ENCODE data around the gene TMEM165.

The TMEM165 gene

GRCh38 chr4:55447831-55448230 lies 52.1 kb downstream of the TMEM165 start:
- Histone ChIP-seq H3K9ac (ENCODE audit: low read length) (no peak overlapping the region), H3K27me3 (ENCODE audit: low read depth, low read length) (no peaks in the 10 kb centered on the region), H3K4me1 (ENCODE audit: low read length) (no peaks in the 10 kb centered on the region), H3K9me3 (ENCODE audit: insufficient read depth, low read length) (no peaks in the 10 kb centered on the region), H3K4me2 (ENCODE audit: low read length) (no peak overlapping the region), H3K79me2 (ENCODE audit: low read length) (no peaks in the 10 kb centered on the region), H4K20me1 (ENCODE audit: insufficient read depth, low read length) (no peaks in the 10 kb centered on the region), H2AFZ (ENCODE audit: low read depth, low read length) (no peak overlapping the region), H3K4me3 (ENCODE audit: low read length) (no peak overlapping the region), H3K36me3 (replicated peaks; ENCODE audit: low read depth, low read length) (peaks cover 37% of the 10 kb centered on the region), H3K27ac (ENCODE audit: low read length) (no peak overlapping the region)
- TF ChIP-seq CTCF (IDR thresholded peaks at IDR 0.05; ENCODE audit: low read depth, low read length) (no peak), EZH2phosphoT487 (IDR thresholded peaks at IDR 0.05; ENCODE audit: low read depth) (no peak)

- no peaks in the 10 kb centered on the region for H3K4me1 ChIP-seq (ENCODE audit: low read length)
- no peak overlapping the region for H3K9ac ChIP-seq (ENCODE audit: low read length)
- H3K36me3 ChIP-seq (replicated peaks; ENCODE audit: low read depth, low read length), result peaks cover 33% of the 10 kb centered on the region
- no peaks in the 10 kb centered on the region for H3K27me3 ChIP-seq (ENCODE audit: low read depth, low read length)
- H4K20me1 ChIP-seq (ENCODE audit: insufficient read depth, low read length), result no peaks in the 10 kb centered on the region
- H3K79me2 ChIP-seq (ENCODE audit: low read length), result no peaks in the 10 kb centered on the region
- no peak for TF ChIP-seq CTCF (IDR thresholded peaks at IDR 0.05; ENCODE audit: low read depth, low read length)
- TF ChIP-seq EZH2phosphoT487 (IDR thresholded peaks at IDR 0.05; ENCODE audit: low read depth), result no peak
- H3K4me2 ChIP-seq (ENCODE audit: low read length), result no peak overlapping the region
- H3K4me3 ChIP-seq (ENCODE audit: low read length), result no peak overlapping the region
- H3K9me3 ChIP-seq (ENCODE audit: insufficient read depth, low read length), result no peaks in the 10 kb centered on the region
- no peak overlapping the region for H2AFZ ChIP-seq (ENCODE audit: low read depth, low read length)
- no peak overlapping the region for H3K27ac ChIP-seq (ENCODE audit: low read length)
Observed at GRCh38 chr4:55450566-55450965, 54.8 kb downstream of the TMEM165 start.

- TF ChIP-seq CTCF (IDR thresholded peaks at IDR 0.05; ENCODE audit: low read depth, low read length), result no peak
- H3K27me3 ChIP-seq (ENCODE audit: low read depth, low read length), result no peaks in the 10 kb centered on the region
- no peaks in the 10 kb centered on the region for H3K9me3 ChIP-seq (ENCODE audit: insufficient read depth, low read length)
- no peak overlapping the region for H3K27ac ChIP-seq (ENCODE audit: low read length)
- no peaks in the 10 kb centered on the region for H3K4me1 ChIP-seq (ENCODE audit: low read length)
- no peak overlapping the region for H3K4me3 ChIP-seq (ENCODE audit: low read length)
- H3K36me3 ChIP-seq (replicated peaks; ENCODE audit: low read depth, low read length), result peaks cover 8% of the 10 kb centered on the region
- no peak overlapping the region for H3K4me2 ChIP-seq (ENCODE audit: low read length)
- no peaks in the 10 kb centered on the region for H3K79me2 ChIP-seq (ENCODE audit: low read length)
- H3K9ac ChIP-seq (ENCODE audit: low read length), result no peak overlapping the region
- no peaks in the 10 kb centered on the region for H4K20me1 ChIP-seq (ENCODE audit: insufficient read depth, low read length)
- H2AFZ ChIP-seq (ENCODE audit: low read depth, low read length), result no peak overlapping the region
Observed at GRCh38 chr4:55458164-55458563, 62.4 kb downstream of the TMEM165 start.

GRCh38 chr4:55458611-55459010 lies 62.9 kb downstream of the TMEM165 start:
- Histone ChIP-seq H3K9me3 (ENCODE audit: insufficient read depth, low read length) (no peaks in the 10 kb centered on the region), H2AFZ (ENCODE audit: low read depth, low read length) (no peak overlapping the region), H4K20me1 (ENCODE audit: insufficient read depth, low read length) (no peaks in the 10 kb centered on the region), H3K9ac (ENCODE audit: low read length) (no peak overlapping the region), H3K4me3 (ENCODE audit: low read length) (no peak overlapping the region), H3K27me3 (ENCODE audit: low read depth, low read length) (no peaks in the 10 kb centered on the region), H3K27ac (ENCODE audit: low read length) (no peak overlapping the region), H3K36me3 (replicated peaks; ENCODE audit: low read depth, low read length) (peaks cover 8% of the 10 kb centered on the region), H3K4me1 (ENCODE audit: low read length) (no peaks in the 10 kb centered on the region), H3K4me2 (ENCODE audit: low read length) (no peak overlapping the region), H3K79me2 (ENCODE audit: low read length) (no peaks in the 10 kb centered on the region)
- no peak for TF ChIP-seq CTCF (IDR thresholded peaks at IDR 0.05; ENCODE audit: low read depth, low read length)
- no peak for TF ChIP-seq EZH2phosphoT487 (IDR thresholded peaks at IDR 0.05; ENCODE audit: low read depth)
